Neuron (in vitro differentiated cells): ENCODE data around the gene PITPNM3.

Experiments
- H2AFZ ChIP-seq: one replicate; pipeline ENCODE4 v1.6.1; 2013; ENCODE audit warnings: low read depth, mild to moderate bottlenecking, inconsistent platforms, low read length, moderate library complexity
- H3K27me3 ChIP-seq: one replicate; pipeline ENCODE4 v1.6.1; 2013; ENCODE audit warnings: low read length; ENCODE audit not compliant: insufficient read depth
- H3K36me3 ChIP-seq: one replicate; pipeline ENCODE4 v1.6.1; 2013; ENCODE audit warnings: low read length; ENCODE audit not compliant: insufficient read depth
- H3K4me1 ChIP-seq: one replicate; pipeline ENCODE4 v1.6.1; 2013; ENCODE audit warnings: low read length; ENCODE audit not compliant: insufficient read depth
- H3K4me3 ChIP-seq: 2 replicates; pipeline ENCODE4 v1.5.1; 2013; ENCODE audit warnings: mild to moderate bottlenecking, low read length, moderate library complexity
- H3K9me3 ChIP-seq: one replicate; pipeline ENCODE4 v1.6.1; 2013; ENCODE audit warnings: low read length

Gene PITPNM3

DNA sequence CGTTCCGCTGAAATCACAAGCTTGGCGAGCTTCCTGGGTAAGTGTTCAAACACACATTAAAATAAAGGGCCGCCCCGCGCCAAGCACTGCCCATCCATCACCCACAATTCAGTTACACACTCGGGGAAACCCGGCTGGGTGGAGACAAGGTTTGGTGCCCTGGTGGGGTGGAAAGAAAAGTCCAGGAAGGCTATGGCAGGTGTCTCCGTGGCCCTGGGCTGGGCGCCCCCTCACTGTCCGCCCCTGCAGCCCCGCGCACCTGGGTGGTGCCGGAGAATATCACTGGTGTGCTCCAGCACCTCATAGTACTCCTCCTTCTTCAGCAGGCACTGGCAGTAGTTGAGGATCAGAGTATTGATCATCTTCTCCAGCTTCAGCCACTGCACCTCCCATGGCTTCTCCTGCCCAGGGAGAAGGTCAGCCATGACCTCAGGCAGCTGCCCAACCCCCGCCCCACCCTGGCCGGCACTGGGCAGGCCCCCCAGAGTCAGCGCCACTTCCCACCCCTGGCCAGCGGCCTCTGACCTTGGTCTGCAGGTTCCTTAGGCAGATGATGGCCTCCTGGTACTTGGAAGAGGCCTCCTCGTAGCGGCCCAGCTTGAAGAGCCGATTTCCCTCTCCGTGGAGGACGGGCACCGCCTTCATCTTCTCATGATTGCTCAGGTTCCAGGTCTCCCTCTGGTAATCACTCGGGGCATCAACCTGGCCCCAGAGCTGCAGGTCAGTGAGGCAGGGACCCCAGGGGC is 129.8 kb downstream of the PITPNM3 start:
- H3K36me3 ChIP-seq = no peaks in the 10 kb centered on the region
- H3K9me3 ChIP-seq = peaks cover 3% of the 10 kb centered on the region
- no peak overlapping the region for H2AFZ ChIP-seq
- H3K4me3 ChIP-seq = no peak overlapping the region
- H3K4me1 ChIP-seq = peaks cover 7% of the 10 kb centered on the region
- H3K27me3 ChIP-seq = peaks cover 5% of the 10 kb centered on the region

DNA sequence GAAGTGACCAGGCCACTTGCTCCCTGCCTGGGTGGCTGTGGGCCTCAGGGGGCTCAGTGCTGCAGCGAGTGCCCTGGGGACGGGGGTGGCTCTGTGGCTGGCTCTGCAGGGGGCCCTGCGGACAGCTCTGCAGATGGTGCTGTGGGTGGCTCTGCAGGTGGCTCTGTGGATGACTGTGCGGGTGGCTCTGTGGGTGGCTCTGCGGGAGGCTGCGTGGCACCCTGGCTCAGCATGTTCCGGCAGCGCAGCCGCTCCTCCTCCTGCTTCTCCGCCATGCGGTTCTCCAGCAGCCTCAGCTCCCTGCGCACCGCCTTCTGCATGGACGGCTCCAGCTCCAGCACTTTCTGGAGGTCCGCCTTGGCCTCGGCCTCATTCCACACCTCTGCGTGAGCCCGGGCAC is 130.9 kb downstream of the PITPNM3 start:
- Histone ChIP-seq H3K4me3 (no peak overlapping the region), H2AFZ (no peak overlapping the region), H3K9me3 (no peaks in the 10 kb centered on the region), H3K27me3 (peaks cover 5% of the 10 kb centered on the region), H3K36me3 (no peaks in the 10 kb centered on the region), H3K4me1 (peaks cover 7% of the 10 kb centered on the region)

DNA sequence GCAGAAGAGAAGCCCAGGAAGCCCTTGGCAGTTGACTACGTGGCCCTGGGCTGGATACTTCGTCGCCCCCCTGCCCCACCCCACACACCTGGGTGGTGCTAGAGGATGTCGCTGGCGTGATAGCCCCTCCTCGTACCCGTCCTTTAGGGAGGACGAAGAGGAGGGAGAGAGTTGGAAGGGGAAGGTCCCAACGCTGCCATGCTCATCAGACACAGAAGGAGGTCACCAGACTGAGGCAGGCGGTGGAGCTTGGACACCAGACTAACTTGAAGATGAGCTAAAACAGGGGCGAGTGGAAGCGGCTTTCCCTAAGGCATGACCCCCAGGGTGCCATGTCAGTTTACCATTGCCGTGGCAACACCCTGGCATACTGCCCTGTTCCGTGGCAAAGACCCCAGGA is 132.4 kb downstream of the PITPNM3 start:
- Histone ChIP-seq H2AFZ (no peak overlapping the region), H3K36me3 (no peaks in the 10 kb centered on the region), H3K27me3 (peaks cover 5% of the 10 kb centered on the region), H3K9me3 (no peaks in the 10 kb centered on the region), H3K4me3 (no peak overlapping the region), H3K4me1 (no peaks in the 10 kb centered on the region)

DNA sequence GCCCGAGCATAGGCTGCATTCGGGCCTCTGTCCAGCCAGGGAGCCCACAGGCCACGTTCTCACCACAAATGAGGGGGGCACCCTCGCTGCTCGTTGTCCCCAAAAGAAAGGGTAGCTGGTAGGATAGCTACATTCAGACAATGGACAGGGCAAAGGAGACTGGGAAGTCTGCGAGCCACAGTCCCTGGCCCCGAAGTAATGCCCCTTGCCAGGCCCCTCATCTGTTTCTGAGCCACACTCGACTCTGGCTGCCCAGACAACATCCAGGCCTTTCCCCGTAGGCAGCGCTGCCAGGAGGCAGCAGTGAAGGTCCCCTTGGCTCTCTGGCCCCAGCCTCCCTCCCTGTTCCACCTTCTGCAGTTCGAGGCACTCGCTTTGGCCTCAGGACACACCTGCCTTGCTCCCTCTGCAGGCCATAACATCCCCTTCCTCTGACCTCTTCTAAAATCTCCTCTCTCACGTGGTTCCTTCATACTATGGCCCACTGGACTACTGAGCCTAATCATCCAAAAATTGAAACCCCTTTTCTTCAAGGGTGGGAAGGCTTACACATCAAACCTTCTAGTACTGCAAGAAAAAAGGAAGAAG is 133.6 kb downstream of the PITPNM3 start:
- Histone ChIP-seq H3K9me3 (no peaks in the 10 kb centered on the region), H3K27me3 (peaks cover 5% of the 10 kb centered on the region)

DNA sequence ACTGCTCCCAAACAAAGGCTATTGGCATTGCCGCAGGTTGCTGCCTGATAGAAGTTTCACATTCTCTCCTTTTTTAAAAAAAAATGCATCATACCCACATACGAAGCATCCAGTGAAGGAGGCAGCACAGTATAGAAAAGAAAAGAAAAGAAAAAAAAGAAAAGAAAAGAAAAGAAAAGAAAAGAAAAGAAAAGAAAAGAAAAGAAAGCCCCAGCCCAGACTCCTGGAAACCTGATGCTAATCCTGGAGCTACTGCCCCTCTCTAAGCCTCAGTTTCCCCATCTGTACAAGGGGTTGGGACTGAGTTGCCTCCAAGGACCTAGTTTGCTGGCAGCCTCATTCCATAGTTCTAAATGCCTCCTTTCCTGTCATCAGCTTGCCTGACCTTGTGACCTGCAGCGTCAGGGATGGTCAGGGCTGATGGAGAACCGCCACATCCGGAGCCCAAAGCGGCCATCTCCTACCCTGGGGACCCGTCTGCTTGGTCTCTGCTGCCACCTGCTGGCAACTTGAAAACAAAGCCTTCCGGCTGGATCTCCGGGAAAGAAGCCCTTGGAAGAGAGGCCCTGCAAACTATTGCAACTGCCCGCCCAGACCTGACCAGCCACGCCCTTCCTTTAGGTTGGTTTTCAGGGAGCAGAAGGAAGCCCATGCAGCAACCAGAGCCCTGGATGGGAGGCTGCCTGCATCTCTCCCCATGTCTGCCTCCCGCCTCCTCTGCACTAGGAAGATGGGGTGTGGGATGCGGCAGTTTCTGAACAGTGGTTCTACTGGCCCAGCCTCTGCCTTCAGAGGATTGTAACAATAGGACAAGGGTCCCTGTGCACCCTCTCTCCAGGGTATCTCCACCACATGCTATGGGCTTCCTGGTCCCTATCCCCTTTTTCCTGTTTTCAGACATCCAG is 134.4 kb downstream of the PITPNM3 start:
- no peak overlapping the region for H2AFZ ChIP-seq

More for the DNA sequence above, 133.6 kb downstream of the PITPNM3 start:
- Histone ChIP-seq H3K4me1 (no peaks in the 10 kb centered on the region), H3K36me3 (no peaks in the 10 kb centered on the region), H3K4me3 (no peak overlapping the region), H2AFZ (no peak overlapping the region)

DNA sequence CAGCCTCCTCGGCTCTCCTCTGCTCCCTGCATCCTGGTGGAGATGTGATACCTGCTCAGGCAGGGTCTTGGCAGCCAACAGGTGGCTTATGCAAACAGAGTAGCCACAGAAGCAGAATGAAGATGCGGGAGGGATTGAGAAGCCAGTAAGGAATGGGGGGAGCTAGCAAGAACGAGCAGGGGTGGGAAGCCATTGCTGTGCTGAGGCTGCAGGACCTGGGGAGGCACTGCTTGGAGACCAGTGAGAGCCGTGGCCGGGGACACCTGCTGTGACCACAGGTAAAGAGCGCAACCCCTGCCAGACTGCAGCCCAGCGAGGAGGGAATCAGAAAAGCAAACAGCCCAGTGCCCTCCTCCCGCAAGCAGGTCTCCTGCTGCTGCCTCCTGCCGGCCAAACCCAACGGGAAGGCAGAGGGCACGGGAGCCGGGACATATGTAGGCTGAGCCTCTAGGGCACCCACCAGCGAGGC is 136.1 kb downstream of the PITPNM3 start:
- no peaks in the 10 kb centered on the region for H3K9me3 ChIP-seq
- no peak overlapping the region for H2AFZ ChIP-seq
- H3K27me3 ChIP-seq = peaks cover 5% of the 10 kb centered on the region
- no peak overlapping the region for H3K4me3 ChIP-seq
- H3K36me3 ChIP-seq = no peaks in the 10 kb centered on the region
- H3K4me1 ChIP-seq = no peaks in the 10 kb centered on the region

More for the DNA sequence above, 134.4 kb downstream of the PITPNM3 start:
- Histone ChIP-seq H3K9me3 (no peaks in the 10 kb centered on the region), H3K4me3 (no peak overlapping the region), H3K36me3 (no peaks in the 10 kb centered on the region), H3K27me3 (peaks cover 5% of the 10 kb centered on the region), H3K4me1 (no peaks in the 10 kb centered on the region)

DNA sequence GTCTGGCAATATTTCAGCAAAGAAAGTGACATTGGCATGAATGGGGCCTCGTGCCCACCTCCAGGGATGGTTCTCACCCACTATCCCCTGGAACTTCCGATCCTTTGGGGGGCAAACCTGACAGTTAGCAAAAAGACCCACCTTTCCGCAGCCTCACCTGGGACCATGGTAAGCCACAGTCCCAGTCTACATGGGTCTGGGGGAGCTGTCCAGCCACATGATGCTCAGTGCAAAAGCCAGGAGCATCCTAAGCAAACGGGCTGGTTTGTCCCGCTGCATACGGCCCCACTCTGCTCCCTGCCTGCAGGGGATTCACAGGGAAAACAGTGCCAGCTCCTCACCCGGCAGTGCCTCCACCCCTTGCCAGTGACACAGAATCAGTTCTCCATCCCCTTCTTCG is 140.7 kb downstream of the PITPNM3 start:
- no peaks in the 10 kb centered on the region for H3K36me3 ChIP-seq
- no peaks in the 10 kb centered on the region for H3K9me3 ChIP-seq
- H3K4me1 ChIP-seq = no peaks in the 10 kb centered on the region
- H2AFZ ChIP-seq = no peak overlapping the region
- no peak overlapping the region for H3K4me3 ChIP-seq
- H3K27me3 ChIP-seq = no peaks in the 10 kb centered on the region

DNA sequence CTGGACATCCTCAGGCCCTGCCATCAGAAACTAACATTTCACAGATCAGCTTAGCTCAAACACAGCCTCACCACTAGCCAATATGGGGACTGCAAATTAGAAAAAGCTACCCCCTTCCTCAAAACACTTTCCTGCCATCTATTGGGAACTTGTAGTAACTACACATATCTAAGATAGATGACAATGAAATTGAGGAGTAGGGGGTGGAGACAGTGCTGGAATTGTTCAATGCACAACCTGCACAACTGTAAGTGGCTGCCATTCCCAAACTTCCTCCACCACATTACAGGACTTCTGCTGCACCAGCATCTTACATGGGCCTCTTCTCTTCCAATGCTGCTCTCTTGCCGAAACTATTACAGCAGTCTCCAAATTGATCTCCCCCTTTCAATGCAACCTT is 143.3 kb downstream of the PITPNM3 start:
- no peak overlapping the region for H3K4me3 ChIP-seq

DNA sequence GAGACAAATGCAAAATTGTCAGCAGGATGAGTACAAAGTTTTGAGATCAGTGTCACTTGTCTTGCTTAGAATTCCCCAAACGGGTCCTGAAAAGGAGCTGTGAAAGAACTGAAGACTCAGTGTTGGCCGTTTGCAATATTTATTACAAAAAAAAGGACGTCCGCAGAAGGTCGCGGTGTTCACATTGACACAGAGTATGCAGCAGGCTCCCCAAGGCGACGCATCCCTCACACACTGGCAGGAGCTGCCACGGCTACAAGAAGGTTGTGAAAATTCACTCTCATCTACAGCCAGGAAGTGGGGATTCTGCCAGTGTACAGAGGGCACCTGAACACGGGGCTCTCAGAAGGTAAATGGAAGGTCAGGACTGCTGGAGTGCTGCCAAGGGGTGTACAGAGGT is 147.6 kb downstream of the PITPNM3 start:
- no peaks in the 10 kb centered on the region for H3K9me3 ChIP-seq
- H2AFZ ChIP-seq = no peak overlapping the region
- no peaks in the 10 kb centered on the region for H3K4me1 ChIP-seq
- no peak overlapping the region for H3K4me3 ChIP-seq
- H3K27me3 ChIP-seq = no peaks in the 10 kb centered on the region
- H3K36me3 ChIP-seq = no peaks in the 10 kb centered on the region

More for the DNA sequence above, 143.3 kb downstream of the PITPNM3 start:
- Histone ChIP-seq H3K36me3 (no peaks in the 10 kb centered on the region), H3K27me3 (no peaks in the 10 kb centered on the region), H3K9me3 (no peaks in the 10 kb centered on the region), H2AFZ (no peak overlapping the region), H3K4me1 (no peaks in the 10 kb centered on the region)

DNA sequence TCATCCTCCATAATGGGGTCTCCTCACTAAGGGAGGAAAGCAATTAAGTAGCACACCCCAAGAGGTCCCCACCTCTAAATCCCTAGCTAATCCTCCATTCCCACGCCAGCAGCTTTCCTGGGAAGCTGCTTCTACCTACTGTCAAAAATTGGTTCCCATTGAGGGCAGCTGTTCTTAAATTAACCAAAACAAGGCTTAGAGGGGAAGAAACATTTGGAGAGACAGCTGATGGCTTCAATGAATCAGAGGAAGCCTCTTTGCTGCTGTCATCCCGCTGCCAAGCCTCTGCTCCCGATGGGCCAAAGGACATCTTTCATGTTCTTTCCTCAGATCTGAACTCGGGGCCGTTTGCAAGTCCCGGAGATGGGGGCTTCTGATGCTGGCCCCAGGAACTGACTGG is 148.1 kb downstream of the PITPNM3 start:
- H3K36me3 ChIP-seq = no peaks in the 10 kb centered on the region
- H3K4me1 ChIP-seq = no peaks in the 10 kb centered on the region
- no peak overlapping the region for H3K4me3 ChIP-seq
- H3K9me3 ChIP-seq = no peaks in the 10 kb centered on the region
- no peak overlapping the region for H2AFZ ChIP-seq
- no peaks in the 10 kb centered on the region for H3K27me3 ChIP-seq

DNA sequence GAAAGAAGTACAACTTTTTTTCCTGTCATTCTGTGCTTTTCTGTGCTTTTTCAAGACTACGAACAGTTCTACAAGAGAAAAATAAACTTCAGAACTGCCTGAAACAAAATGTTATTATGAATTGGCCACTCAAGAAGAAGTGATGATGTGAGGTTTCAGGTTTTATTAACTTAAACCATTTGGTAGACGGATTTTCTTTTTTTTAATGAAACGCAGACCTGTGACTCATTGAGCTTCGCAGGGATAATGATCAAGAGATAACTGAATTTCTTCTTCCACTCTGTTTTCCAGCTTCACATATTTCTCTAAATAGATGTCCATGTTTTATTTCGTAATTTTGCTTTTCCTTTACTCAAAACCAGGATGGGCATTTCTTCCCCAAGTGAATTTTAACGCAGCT is 154.1 kb downstream of the PITPNM3 start:
- Histone ChIP-seq H3K4me1 (no peaks in the 10 kb centered on the region), H3K4me3 (no peak overlapping the region), H3K36me3 (no peaks in the 10 kb centered on the region), H3K9me3 (no peaks in the 10 kb centered on the region), H3K27me3 (no peaks in the 10 kb centered on the region), H2AFZ (no peak overlapping the region)
